ENCODE results near the gene GDPGP1. TPM values are rescaled to one million over a fixed set of nuclear protein-coding genes. Genes with fewer than 3 reads are reported as not detected.
A peak's percentile ranks its signal among the peaks of the same experiment; 100 is the strongest.

The GDPGP1 gene
- total RNA-seq, 1 donor from 2014 or later: 16.9 TPM

DNA sequence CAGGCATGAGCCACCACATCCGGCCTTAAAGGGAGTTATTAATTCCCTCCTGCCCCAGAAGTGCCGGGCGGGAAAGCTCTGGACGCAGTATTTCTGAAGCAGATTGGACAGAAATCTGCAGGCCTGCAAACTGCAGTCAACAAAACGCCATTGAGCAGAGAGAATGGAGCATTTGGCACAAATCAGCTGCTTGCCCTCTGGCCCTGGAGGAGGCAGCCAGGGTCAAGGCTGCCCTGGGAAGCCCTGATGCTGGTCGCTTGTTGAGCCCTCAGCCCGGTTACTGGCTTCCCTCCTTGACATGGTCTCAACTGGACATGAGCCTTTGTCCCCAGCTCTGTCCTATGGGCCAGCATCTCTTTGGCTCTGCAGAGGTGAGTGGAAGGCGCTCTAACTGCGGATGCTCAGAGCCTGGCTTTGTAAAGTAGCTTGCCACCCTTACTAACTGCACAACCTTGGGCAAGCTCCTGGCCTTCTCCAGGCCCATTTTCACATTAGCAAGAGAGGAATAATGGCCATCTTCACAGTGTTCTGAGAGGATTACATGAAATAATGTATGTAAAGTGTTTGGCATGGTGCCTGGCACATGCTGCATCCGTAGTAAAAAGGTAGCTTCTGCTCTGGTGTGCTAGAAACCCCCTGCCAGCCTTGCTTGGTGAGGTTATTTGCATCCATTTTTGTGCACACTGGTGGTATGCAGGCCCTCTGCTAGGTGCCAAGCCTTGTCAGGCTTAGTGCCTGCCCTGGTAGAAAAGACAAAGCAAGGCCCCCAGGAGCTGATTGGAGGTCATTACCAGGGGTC, 28.8 kb upstream of the GDPGP1 start:
- no peak for DNase-seq (ENCODE audit: low spot score)

DNA sequence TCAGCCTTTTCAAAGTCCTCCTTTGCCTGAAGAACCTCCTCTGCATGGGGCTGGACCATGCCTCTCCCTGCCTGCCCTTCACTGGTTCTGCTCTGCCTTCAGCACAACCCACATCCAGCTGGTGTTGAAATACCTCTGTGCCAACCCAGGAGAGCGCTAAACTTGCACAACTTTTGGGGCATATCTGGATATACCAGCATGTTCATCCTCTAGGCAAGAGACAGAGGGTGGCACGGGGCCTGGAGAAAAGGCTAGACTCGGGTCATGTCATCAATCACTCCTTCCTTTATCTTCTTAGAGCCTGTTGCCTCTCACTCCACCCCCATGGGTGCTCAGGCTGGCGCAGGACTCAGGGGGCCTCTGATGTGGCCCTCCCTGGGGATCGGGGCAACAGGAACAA, 28.1 kb upstream of the GDPGP1 start:
- DNase-seq (ENCODE audit: low spot score): no peak

DNA sequence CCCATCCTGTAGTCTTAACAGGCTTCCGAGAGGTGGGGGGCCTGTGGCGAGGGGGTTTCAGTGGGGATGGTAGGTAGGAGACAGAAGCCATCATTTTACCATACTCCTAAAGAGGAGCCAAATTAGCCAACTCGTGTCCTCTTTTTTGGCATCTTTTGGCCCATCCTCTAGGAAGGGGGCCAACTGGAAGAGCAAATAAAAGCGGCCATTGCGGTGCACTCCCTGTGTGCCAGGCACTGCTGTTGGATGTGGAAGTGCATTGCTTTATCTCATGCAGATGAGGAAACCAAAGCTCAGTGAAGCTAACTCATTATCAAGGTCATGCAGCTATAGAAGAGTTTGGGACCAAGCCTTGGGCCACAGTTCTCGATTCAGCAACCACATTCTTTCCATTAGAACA, 26.8 kb upstream of the GDPGP1 start:
- DNase-seq (ENCODE audit: low spot score): no peak

- no peak for DNase-seq (ENCODE audit: low spot score)
These were observed 25.7 kb upstream of the GDPGP1 start for GRCh38 chr15:90208356-90208755.

GRCh38 chr15:90209591-90209990, 24.4 kb upstream of the GDPGP1 start:
- no peak for DNase-seq (ENCODE audit: low spot score)

GRCh38 chr15:90210593-90210992, 23.4 kb upstream of the GDPGP1 start:
- DNase-seq (ENCODE audit: low spot score): no peak

DNA sequence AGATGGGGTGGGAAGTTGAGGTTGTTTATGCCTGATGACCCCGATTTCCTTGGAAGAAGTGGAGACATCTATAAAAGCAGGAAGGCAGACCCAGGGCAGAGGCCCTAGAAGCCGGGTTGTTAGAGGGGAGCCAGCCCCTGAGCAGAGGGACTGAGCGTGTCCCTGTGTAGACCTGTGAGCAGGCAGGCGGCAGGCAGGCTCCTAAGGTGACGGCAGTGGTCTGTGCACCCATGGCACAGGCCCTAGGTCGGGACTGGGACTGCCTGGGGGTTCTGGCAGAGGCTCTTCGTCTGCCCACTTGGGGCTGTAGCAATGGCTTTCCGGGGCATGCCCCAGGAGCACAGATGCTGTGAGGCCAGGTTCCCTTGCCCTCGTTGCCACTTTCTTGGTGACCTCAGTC, 23.0 kb upstream of the GDPGP1 start:
- DNase-seq (ENCODE audit: low spot score): no peak

DNA sequence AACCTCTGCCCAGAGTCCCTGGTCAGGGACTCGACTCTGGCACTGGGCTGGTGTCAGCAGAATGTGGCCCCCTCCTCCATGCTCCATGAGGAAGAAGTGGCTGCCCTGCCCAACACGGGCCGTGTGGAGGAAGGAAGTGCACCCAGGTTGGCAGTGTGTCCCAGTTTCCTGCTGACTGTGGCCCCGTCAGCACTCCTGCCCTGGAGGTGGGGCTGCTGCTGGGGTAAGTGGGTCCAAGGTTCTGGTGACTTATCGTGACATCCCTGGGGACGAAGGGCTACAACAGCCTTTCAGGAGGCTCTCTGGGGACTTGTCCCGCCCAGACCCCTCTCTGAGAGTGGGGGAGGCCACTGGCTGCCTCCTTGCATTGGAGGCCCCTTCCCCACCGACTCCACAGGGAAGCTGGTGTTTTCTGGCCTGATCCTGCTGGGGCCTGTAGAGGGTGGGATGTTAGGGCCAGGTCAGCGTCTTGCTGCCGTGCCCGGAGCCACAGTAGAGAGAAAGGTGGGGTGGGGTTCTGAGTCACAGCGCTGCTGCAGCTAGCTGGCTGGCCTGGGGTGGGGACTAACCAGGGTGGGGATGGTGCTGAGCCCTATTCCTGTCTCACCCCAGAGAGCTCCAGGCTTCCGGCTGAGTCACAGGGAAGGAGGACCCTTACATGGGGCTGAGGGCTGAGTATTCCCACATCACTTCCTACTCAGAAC, 22.4 kb upstream of the GDPGP1 start:
- DNase-seq (ENCODE audit: low spot score): peak; percentile 89

GRCh38 chr15:90212221-90213098, 21.5 kb upstream of the GDPGP1 start:
- DNase-seq (ENCODE audit: low spot score): peak; percentile 81

GRCh38 chr15:90213122-90213817, 20.7 kb upstream of the GDPGP1 start:
- no peak for DNase-seq (ENCODE audit: low spot score)

DNA sequence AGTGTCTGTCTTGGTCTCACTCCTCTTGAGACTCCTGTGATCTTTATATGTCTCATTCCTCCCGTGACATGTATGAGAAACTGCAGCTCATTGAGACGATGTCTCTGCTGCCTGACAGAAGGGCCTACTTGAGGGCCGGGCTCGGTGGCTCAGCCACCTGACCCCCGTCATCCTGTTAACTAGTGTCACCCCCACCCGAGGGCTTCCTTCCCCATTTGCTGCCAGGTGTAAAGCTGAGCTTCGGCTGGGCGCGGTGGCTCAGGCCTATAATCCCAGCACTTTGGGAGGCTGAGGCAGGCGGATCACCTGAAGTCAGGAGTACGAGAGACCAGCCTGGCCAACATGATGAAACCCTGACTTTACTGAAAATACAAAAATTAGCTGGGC, 20.2 kb upstream of the GDPGP1 start:
- DNase-seq (ENCODE audit: low spot score): no peak

DNA sequence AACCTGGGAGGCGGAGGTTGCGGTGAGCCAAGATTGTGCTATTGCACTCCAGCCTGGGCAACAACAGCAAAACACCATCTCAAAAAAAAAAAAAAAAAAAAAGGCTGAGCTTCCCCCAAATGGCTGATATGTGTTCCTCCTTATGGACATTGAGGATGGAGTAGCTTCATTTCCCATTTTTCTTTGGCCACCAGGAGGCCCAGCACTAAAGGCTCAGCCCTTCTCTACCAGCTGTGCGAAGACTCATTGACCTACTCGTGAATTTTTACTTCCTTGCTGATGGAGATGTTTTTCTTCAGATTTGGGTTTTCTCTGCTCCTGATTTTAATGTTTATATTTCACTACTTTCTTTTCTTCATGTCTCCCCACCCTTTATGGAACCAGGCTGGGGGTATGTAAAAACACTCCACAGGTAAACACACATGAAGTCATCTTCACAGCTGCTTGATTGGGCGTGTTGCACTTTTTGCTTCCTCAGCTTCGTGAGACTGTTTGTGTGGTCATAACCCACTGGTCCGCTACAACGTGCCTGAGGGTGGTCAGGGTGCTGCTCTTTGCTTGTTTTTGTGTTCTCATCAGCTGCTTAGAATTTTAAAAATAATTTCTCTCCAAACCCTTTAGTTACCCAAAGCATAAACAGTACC, 19.3 kb upstream of the GDPGP1 start:
- no peak for DNase-seq (ENCODE audit: low spot score)

GRCh38 chr15:90217671-90218394, 16.2 kb upstream of the GDPGP1 start:
- no peak for DNase-seq (ENCODE audit: low spot score)

DNA sequence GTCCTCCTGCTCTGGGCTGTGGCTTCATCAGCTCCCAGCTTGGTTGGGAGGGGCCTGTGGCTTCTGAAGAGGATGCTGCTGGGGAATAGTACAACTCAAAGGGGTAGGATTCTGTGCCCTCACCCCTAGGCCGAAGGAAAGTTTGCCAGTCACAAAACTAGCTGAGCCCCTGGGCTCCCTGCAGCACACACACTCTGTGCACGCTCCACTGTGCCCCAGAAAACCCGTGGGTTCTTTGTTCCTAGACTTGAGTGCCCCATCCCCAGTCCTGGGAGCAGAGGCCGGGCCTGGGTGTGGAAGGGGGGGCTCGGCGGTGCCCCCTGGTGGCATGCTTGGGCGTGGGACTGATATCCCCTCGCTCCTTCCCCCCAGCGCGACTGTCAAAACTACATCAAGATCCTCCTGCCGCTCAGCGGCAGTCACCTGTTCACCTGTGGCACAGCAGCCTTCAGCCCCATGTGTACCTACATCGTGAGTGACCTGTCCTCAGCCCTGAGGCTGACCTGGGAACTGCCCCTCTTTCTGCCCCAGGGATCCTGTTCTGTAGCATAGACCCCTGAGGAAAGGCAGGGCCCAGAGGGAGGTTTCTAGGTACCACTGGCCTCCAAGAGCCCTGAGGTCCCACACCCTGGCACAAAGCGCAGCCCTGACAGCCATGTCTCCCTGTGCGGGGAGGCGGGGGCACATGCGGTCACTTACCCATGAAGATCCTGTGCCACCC, 14.4 kb upstream of the GDPGP1 start:
- no peak for DNase-seq (ENCODE audit: low spot score)

DNA sequence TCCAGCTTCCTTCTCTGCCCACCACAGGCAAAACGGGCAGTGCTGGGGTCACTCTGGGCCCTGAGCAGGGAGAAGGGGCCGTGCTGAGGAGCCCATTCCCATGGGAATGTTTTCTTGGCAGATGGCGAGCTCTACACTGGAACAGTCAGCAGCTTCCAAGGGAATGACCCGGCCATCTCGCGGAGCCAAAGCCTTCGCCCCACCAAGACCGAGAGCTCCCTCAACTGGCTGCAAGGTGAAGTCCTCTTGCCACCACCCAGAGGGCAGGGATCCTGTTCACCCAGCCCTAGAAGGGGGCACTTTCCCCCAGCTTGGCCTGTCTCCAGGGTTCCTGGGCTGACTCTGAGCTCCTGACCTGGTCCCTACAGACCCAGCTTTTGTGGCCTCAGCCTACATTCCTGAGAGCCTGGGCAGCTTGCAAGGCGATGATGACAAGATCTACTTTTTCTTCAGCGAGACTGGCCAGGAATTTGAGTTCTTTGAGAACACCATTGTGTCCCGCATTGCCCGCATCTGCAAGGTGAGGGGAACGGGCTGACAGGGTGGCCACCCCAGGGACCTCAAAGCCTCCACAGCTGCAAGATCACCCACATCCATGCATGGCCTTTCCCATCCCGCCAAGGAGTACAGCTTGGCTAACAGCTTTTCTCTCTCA, 12.6 kb upstream of the GDPGP1 start:
- DNase-seq (ENCODE audit: low spot score): peak; percentile 80

GRCh38 chr15:90222547-90222946, 11.5 kb upstream of the GDPGP1 start:
- no peak for DNase-seq (ENCODE audit: low spot score)

GRCh38 chr15:90223441-90224165, 10.4 kb upstream of the GDPGP1 start:
- no peak for DNase-seq (ENCODE audit: low spot score)

GRCh38 chr15:90225047-90225446, 9.0 kb upstream of the GDPGP1 start:
- DNase-seq (ENCODE audit: low spot score): no peak
